Vagina (tissue), 2 donors: Measurements from ENCODE around the gene KITLG.
"Not testable (repeated sequence)": the region's sequence is repeated elsewhere in the genome, so short reads cannot be mapped to it uniquely, and the experiment has no call there.

ENCODE experiments used
- POLR2A ChIP-seq, 2 donors: fragments of 450-650 bp; IDR thresholded peaks; one replicate each; pipeline ENCODE4 v1.6.1; 2017; ENCODE audit warnings: antibody characterized with exemption in 2 of 2, mild to moderate bottlenecking in 2 of 2, moderate library complexity in 2 of 2
- TF ChIP-seq, protein P1 (sequence below), 3 experiments: fragments of 450-650 bp in 2 of 3; fragments of 200-600 bp in 1 of 3; sonication (generic) in 1 of 3; IDR thresholded peaks; one replicate each; pipeline ENCODE4 v1.5.1; 2017 to 2019; ENCODE audit warnings: antibody characterized with exemption in 3 of 3, mild to moderate bottlenecking in 2 of 3, moderate library complexity in 2 of 3

GRCh38 chr12:88628035-88628434 is 47.8 kb upstream of the KITLG start:
- TF ChIP-seq, protein P1, sequence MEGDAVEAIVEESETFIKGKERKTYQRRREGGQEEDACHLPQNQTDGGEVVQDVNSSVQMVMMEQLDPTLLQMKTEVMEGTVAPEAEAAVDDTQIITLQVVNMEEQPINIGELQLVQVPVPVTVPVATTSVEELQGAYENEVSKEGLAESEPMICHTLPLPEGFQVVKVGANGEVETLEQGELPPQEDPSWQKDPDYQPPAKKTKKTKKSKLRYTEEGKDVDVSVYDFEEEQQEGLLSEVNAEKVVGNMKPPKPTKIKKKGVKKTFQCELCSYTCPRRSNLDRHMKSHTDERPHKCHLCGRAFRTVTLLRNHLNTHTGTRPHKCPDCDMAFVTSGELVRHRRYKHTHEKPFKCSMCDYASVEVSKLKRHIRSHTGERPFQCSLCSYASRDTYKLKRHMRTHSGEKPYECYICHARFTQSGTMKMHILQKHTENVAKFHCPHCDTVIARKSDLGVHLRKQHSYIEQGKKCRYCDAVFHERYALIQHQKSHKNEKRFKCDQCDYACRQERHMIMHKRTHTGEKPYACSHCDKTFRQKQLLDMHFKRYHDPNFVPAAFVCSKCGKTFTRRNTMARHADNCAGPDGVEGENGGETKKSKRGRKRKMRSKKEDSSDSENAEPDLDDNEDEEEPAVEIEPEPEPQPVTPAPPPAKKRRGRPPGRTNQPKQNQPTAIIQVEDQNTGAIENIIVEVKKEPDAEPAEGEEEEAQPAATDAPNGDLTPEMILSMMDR (IDR thresholded peaks at IDR 0.05), result not testable (repeated sequence)
- not testable (repeated sequence) for TF ChIP-seq POLR2A (IDR thresholded peaks at IDR 0.05)
